ENCODE results near the gene PLEKHA5. TPM values are rescaled to one million over a fixed set of nuclear protein-coding genes. Genes with fewer than 3 reads are reported as not detected.
"Not testable (repeated sequence)": the region's sequence is repeated elsewhere in the genome, so short reads cannot be mapped to it uniquely, and the experiment has no call there.

Gene PLEKHA5
- total RNA-seq, 5 donors from 2014 or later (not counting 1 experiment from before 2014, with no cell fraction given) = 0.96 to 11.0 (median 4.9) TPM

GRCh38 chr12:19301223-19301622 is 171.7 kb downstream of the PLEKHA5 start:
- POLR2A ChIA-PET = no interaction called here
- Histone ChIP-seq H3K4me3 (ENCODE audit: control insufficient read depth in 1 of 2, extremely low read depth in 1 of 2, low read length in 1 of 2) (no peak overlapping the region), H3K27me3 (replicated peaks in 1 of 2; ENCODE audit: control insufficient read depth in 2 of 2, extremely low read depth in 1 of 2, insufficient read depth in 2 of 2, low read length in 1 of 2) (no peaks in the 10 kb centered on the region), H3K27ac (ENCODE audit: low read length) (no peak overlapping the region), H3K36me3 (ENCODE audit: control insufficient read depth in 2 of 2, extremely low read depth in 1 of 2, insufficient read depth in 1 of 2, low read length in 1 of 2) (no peaks in the 10 kb centered on the region), H3K9me3 (no peaks in the 10 kb centered on the region), H3K4me1 (ENCODE audit: control insufficient read depth in 1 of 2, extremely low read depth in 1 of 2, insufficient read depth in 2 of 2, low read length in 2 of 2) (no peaks in the 10 kb centered on the region)
- ATAC-seq (replicated peaks in 1 of 4) (no peak), DNase-seq (no peak)
- no peaks in the 10 kb centered on the region for H3K27me3 Mint-ChIP-seq
- H3K9me3 Mint-ChIP-seq = no peaks in the 10 kb centered on the region
- H3K4me3 Mint-ChIP-seq = no peak overlapping the region
- no peaks in the 10 kb centered on the region for H3K36me3 Mint-ChIP-seq
- H3K4me1 Mint-ChIP-seq = no peaks in the 10 kb centered on the region
- no peak overlapping the region for H3K27ac Mint-ChIP-seq
- CTCF ChIA-PET = interaction anchor here (0.6 to 1.3 kb wide), 3 partner anchors 12 to 408 kb away, joined by 3 read pairs; no protein-coding TSS in a partner anchor

GRCh38 chr12:19301688-19302087 is 172.2 kb downstream of the PLEKHA5 start:
- Histone ChIP-seq H3K36me3 (ENCODE audit: control insufficient read depth in 2 of 2, extremely low read depth in 1 of 2, insufficient read depth in 1 of 2, low read length in 1 of 2) (no peaks in the 10 kb centered on the region), H3K4me1 (ENCODE audit: control insufficient read depth in 1 of 2, extremely low read depth in 1 of 2, insufficient read depth in 2 of 2, low read length in 2 of 2) (no peaks in the 10 kb centered on the region), H3K4me3 (ENCODE audit: control insufficient read depth in 1 of 2, extremely low read depth in 1 of 2, low read length in 1 of 2) (no peak overlapping the region), H3K27me3 (replicated peaks in 1 of 2; ENCODE audit: control insufficient read depth in 2 of 2, extremely low read depth in 1 of 2, insufficient read depth in 2 of 2, low read length in 1 of 2) (no peaks in the 10 kb centered on the region), H3K27ac (ENCODE audit: low read length) (no peak overlapping the region), H3K9me3 (no peaks in the 10 kb centered on the region)
- no peaks in the 10 kb centered on the region for H3K9me3 Mint-ChIP-seq
- H3K27ac Mint-ChIP-seq = no peak overlapping the region
- H3K36me3 Mint-ChIP-seq = no peaks in the 10 kb centered on the region
- no peaks in the 10 kb centered on the region for H3K4me1 Mint-ChIP-seq
- no peak for DNase-seq
- H3K27me3 Mint-ChIP-seq = no peaks in the 10 kb centered on the region
- ChIA-PET CTCF (interaction anchor here (0.6 to 1.3 kb wide), 3 partner anchors 13 to 407 kb away, joined by 3 read pairs; no protein-coding TSS in a partner anchor), POLR2A (no interaction called here)
- no peak overlapping the region for H3K4me3 Mint-ChIP-seq
- ATAC-seq (replicated peaks in 1 of 4) = no peak
- no CpG with 5 or more reads among the region's 1 CpG for WGBS (ENCODE audit: insufficient coverage)

DNA sequence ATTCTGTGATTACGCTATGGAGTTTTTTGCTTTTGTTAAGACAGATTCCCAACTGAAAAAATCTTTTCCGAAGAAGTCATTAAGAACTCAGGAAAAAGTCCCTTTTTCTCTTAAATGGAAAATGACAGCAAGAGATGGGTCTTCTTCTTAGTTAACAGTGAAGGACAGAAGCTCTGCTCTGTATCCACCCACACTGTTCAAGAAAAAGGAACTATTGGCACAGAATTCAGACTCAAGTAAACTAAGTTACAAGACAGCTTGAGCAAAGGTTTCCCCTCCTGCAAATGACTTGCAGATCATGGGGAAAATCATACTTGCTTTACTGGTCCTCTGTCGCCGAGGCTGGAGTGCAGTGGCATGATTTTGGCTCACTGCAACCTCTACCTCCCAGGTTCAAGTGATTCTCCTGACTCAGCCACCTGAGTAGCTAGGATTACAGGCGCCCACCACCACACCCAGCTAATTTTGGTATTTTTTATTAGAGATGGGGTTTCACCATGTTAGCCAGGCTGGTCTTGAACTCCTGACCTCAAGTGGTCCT is 172.6 kb downstream of the PLEKHA5 start:
- DNase-seq = no peak
- POLR2A ChIA-PET = interaction anchor here in 1 of 2 donors (0.6 kb wide), 1 partner anchor 134 kb away, joined by 4 read pairs; no protein-coding TSS in a partner anchor
- H3K36me3 ChIP-seq (ENCODE audit: control insufficient read depth in 2 of 2, extremely low read depth in 1 of 2, insufficient read depth in 1 of 2, low read length in 1 of 2) = no peaks in the 10 kb centered on the region
- no CpG with 5 or more reads among the region's 5 CpGs for WGBS (ENCODE audit: insufficient coverage)
- Mint-ChIP-seq H3K27me3 (no peaks in the 10 kb centered on the region), H3K4me1 (no peaks in the 10 kb centered on the region), H3K36me3 (no peaks in the 10 kb centered on the region), H3K27ac (no peak overlapping the region), H3K4me3 (no peak overlapping the region), H3K9me3 (no peaks in the 10 kb centered on the region)
- CTCF ChIA-PET = interaction anchor here in 1 of 2 donors (1.3 kb wide), 1 partner anchor 13 kb away, joined by 3 read pairs; no protein-coding TSS in a partner anchor
- H3K27me3 ChIP-seq (replicated peaks in 1 of 2; ENCODE audit: control insufficient read depth in 2 of 2, extremely low read depth in 1 of 2, insufficient read depth in 2 of 2, low read length in 1 of 2) = no peaks in the 10 kb centered on the region
- H3K4me1 ChIP-seq (ENCODE audit: control insufficient read depth in 1 of 2, extremely low read depth in 1 of 2, insufficient read depth in 2 of 2, low read length in 2 of 2) = no peaks in the 10 kb centered on the region
- H3K27ac ChIP-seq (ENCODE audit: low read length) = no peak overlapping the region
- H3K4me3 ChIP-seq (ENCODE audit: control insufficient read depth in 1 of 2, extremely low read depth in 1 of 2, low read length in 1 of 2) = no peak overlapping the region
- no peak for ATAC-seq (replicated peaks in 1 of 4)
- H3K9me3 ChIP-seq = no peaks in the 10 kb centered on the region

DNA sequence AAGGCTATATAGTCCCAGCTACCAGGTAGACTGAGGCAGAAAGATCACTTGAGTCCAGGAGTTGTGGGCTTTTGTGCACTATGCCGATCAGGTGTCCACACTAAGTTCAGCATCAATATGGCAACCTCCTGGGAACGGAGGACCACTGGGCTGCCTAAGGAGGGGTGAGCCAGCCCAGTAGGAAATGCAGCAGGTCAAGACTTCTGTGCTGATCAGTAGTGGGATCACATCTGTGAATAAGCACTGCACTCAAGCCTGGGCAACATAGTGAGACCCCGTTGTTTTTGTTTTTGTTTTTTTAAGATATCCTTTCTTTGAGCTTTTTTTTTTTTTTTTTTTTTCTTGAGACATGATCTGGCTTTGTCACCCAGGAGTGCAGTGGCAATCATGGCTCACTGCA is 174.0 kb downstream of the PLEKHA5 start:
- Histone ChIP-seq H3K4me1 (ENCODE audit: control insufficient read depth in 1 of 2, extremely low read depth in 1 of 2, insufficient read depth in 2 of 2, low read length in 2 of 2) (no peaks in the 10 kb centered on the region), H3K9me3 (no peaks in the 10 kb centered on the region), H3K4me3 (ENCODE audit: control insufficient read depth in 1 of 2, extremely low read depth in 1 of 2, low read length in 1 of 2) (no peak overlapping the region), H3K27ac (ENCODE audit: low read length) (no peak overlapping the region), H3K36me3 (ENCODE audit: control insufficient read depth in 2 of 2, extremely low read depth in 1 of 2, insufficient read depth in 1 of 2, low read length in 1 of 2) (no peaks in the 10 kb centered on the region), H3K27me3 (replicated peaks in 1 of 2; ENCODE audit: control insufficient read depth in 2 of 2, extremely low read depth in 1 of 2, insufficient read depth in 2 of 2, low read length in 1 of 2) (no peaks in the 10 kb centered on the region)
- Mint-ChIP-seq H3K4me3 (no peak overlapping the region), H3K27ac (no peak overlapping the region), H3K9me3 (no peaks in the 10 kb centered on the region), H3K36me3 (no peaks in the 10 kb centered on the region), H3K4me1 (no peaks in the 10 kb centered on the region), H3K27me3 (no peaks in the 10 kb centered on the region)
- DNase-seq (no peak), ATAC-seq (replicated peaks in 1 of 4) (no peak)
- POLR2A ChIA-PET = interaction anchor here in 1 of 2 donors (0.6 kb wide), 1 partner anchor 45 kb away, joined by 3 read pairs; no protein-coding TSS in a partner anchor
- CTCF ChIA-PET = interaction anchor here in 1 of 2 donors (0.7 kb wide), 1 partner anchor 371 kb away, joined by 3 read pairs; no protein-coding TSS in a partner anchor
- WGBS (ENCODE audit: insufficient coverage) = 100% methylated on average over 2 of the region's 3 CpGs

DNA sequence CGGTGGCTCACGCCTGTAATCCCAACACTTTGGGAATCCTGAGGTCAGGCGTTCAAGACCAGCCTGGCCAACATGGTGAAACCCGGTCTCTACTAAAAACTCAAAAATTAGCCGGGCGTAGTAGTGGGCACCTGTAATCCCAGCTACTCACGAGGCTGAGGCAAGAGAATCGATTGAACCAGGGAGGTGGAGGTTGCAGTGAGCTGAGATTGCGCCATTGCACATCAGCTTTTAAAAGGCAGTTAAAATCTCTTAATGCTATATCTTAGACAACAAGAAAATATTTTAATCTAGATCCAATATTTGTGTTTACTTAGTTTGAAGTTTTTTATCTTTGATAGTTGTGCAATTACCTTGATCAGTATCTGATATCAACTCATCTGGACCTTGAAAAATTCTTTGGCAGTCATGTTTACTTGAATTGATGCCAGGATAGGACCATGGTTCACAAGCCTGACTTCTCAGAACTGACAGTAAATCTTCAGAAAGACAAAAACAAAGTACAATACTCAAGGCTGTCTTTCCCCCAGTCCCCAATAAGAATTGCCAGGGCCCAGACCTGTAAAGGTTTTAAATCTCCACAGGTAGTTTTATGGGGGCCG is 174.7 kb downstream of the PLEKHA5 start:
- Mint-ChIP-seq H3K27me3 (no peaks in the 10 kb centered on the region), H3K4me3 (no peak overlapping the region), H3K9me3 (no peaks in the 10 kb centered on the region), H3K36me3 (no peaks in the 10 kb centered on the region), H3K4me1 (no peaks in the 10 kb centered on the region), H3K27ac (no peak overlapping the region)
- ATAC-seq (replicated peaks in 1 of 4) (no peak), DNase-seq (no peak)
- Histone ChIP-seq H3K36me3 (ENCODE audit: control insufficient read depth in 2 of 2, extremely low read depth in 1 of 2, insufficient read depth in 1 of 2, low read length in 1 of 2) (no peaks in the 10 kb centered on the region), H3K4me3 (ENCODE audit: control insufficient read depth in 1 of 2, extremely low read depth in 1 of 2, low read length in 1 of 2) (no peak overlapping the region), H3K27ac (ENCODE audit: low read length) (no peak overlapping the region), H3K27me3 (replicated peaks in 1 of 2; ENCODE audit: control insufficient read depth in 2 of 2, extremely low read depth in 1 of 2, insufficient read depth in 2 of 2, low read length in 1 of 2) (no peaks in the 10 kb centered on the region), H3K9me3 (no peaks in the 10 kb centered on the region), H3K4me1 (ENCODE audit: control insufficient read depth in 1 of 2, extremely low read depth in 1 of 2, insufficient read depth in 2 of 2, low read length in 2 of 2) (no peaks in the 10 kb centered on the region)
- POLR2A ChIA-PET = interaction anchor here in 1 of 2 donors (0.6 kb wide), 1 partner anchor 46 kb away, joined by 3 read pairs; no protein-coding TSS in a partner anchor
- whole genome bisulfite sequencing (ENCODE audit: insufficient coverage) = 100% methylated on average over 3 of the region's 10 CpGs
- CTCF ChIA-PET = interaction anchor here (0.6 to 0.7 kb wide), 3 partner anchors 21 to 372 kb away, joined by 3 to 6 read pairs (median 4); no protein-coding TSS in a partner anchor

- H3K27me3 ChIP-seq (replicated peaks in 1 of 2; ENCODE audit: control insufficient read depth in 2 of 2, extremely low read depth in 1 of 2, insufficient read depth in 2 of 2, low read length in 1 of 2); H3K4me3 ChIP-seq (ENCODE audit: control insufficient read depth in 1 of 2, extremely low read depth in 1 of 2, low read length in 1 of 2); H3K9me3 Mint-ChIP-seq; H3K27ac ChIP-seq (ENCODE audit: low read length); POLR2A ChIA-PET; H3K36me3 Mint-ChIP-seq; H3K4me1 ChIP-seq (ENCODE audit: control insufficient read depth in 1 of 2, extremely low read depth in 1 of 2, insufficient read depth in 2 of 2, low read length in 2 of 2); DNase-seq; H3K4me3 Mint-ChIP-seq; H3K27ac Mint-ChIP-seq; H3K9me3 ChIP-seq; H3K4me1 Mint-ChIP-seq; H3K36me3 ChIP-seq (ENCODE audit: control insufficient read depth in 2 of 2, extremely low read depth in 1 of 2, insufficient read depth in 1 of 2, low read length in 1 of 2); ATAC-seq (replicated peaks in 1 of 4); H3K27me3 Mint-ChIP-seq: not testable (repeated sequence)
- CTCF ChIA-PET = interaction anchor here in 1 of 2 donors (0.6 kb wide), 1 partner anchor 204 kb away, joined by 3 read pairs; no protein-coding TSS in a partner anchor
- WGBS (ENCODE audit: insufficient coverage) = 96% methylated on average over 7 of the region's 14 CpGs
Observed at GRCh38 chr12:19305621-19306020, 176.1 kb downstream of the PLEKHA5 start.
